GM12878 (cell line): ENCODE results near the gene HSP90AB1.

Source experiments
- CBX3 ChIP-seq: fragments of 200-600 bp; sonication (generic); IDR thresholded peaks from 2 replicates; pipeline ENCODE4 v1.6.1; 2016; ENCODE audit warnings: low read depth, borderline replicate concordance
- EGR1 ChIP-seq, 2 experiments: IDR thresholded peaks; 1 replicate in 1 of 2; 2 replicates in 1 of 2; pipeline ENCODE4 v1.6.1; 2011 to 2012; ENCODE audit warnings: low read depth in 2 of 2, low read length in 2 of 2, borderline replicate concordance in 1 of 2, mild to moderate bottlenecking in 1 of 2, moderate library complexity in 1 of 2
- GABPA ChIP-seq: IDR thresholded peaks from 2 replicates; pipeline ENCODE4 v1.6.1; 2014; ENCODE audit warnings: antibody characterized with exemption, low read depth, mild to moderate bottlenecking, inconsistent platforms
- PML ChIP-seq: IDR thresholded peaks from 2 replicates; pipeline ENCODE4 v1.6.1; 2012; ENCODE audit warnings: low read length, inconsistent platforms
- POLR2AphosphoS5 ChIP-seq: IDR thresholded peaks from 2 replicates; pipeline ENCODE4 v1.6.1; 2011; ENCODE audit warnings: mild to moderate bottlenecking, low read length, inconsistent platforms
- TF ChIP-seq, protein P1 (sequence below), 3 experiments: IDR thresholded peaks in 2 of 3; conservative IDR thresholded peaks in 1 of 3; 2 replicates each; pipeline ENCODE4 v1.5.1; 2011; ENCODE audit warnings: low read depth in 3 of 3, low read length in 3 of 3, mild to moderate bottlenecking in 3 of 3, control low read depth in 2 of 3, moderate library complexity in 2 of 3, inconsistent platforms in 1 of 3, mixed read lengths in 1 of 3; ENCODE audit not compliant: control insufficient read depth in 2 of 3, insufficient read depth in 1 of 3; ENCODE audit errors: extremely low read depth in 1 of 3

- TF ChIP-seq PML = 0 out of 2 replicates have a peak, but pooled peaks have one; percentile 49
- TF ChIP-seq EGR1 (IDR thresholded peaks at IDR 0.05; ENCODE audit: borderline replicate concordance in 1 of 2, low read depth in 2 of 2, low read length in 2 of 2) = peak in 1 of 2 experiments; percentile 54; a peak in 1 of 3 replicates
- TF ChIP-seq, protein P1, sequence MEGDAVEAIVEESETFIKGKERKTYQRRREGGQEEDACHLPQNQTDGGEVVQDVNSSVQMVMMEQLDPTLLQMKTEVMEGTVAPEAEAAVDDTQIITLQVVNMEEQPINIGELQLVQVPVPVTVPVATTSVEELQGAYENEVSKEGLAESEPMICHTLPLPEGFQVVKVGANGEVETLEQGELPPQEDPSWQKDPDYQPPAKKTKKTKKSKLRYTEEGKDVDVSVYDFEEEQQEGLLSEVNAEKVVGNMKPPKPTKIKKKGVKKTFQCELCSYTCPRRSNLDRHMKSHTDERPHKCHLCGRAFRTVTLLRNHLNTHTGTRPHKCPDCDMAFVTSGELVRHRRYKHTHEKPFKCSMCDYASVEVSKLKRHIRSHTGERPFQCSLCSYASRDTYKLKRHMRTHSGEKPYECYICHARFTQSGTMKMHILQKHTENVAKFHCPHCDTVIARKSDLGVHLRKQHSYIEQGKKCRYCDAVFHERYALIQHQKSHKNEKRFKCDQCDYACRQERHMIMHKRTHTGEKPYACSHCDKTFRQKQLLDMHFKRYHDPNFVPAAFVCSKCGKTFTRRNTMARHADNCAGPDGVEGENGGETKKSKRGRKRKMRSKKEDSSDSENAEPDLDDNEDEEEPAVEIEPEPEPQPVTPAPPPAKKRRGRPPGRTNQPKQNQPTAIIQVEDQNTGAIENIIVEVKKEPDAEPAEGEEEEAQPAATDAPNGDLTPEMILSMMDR (IDR thresholded peaks at IDR 0.05 in 2 of 3, conservative IDR thresholded peaks at IDR 0.05 in 1 of 3; ENCODE audit: control insufficient read depth in 2 of 3, extremely low read depth in 1 of 3, insufficient read depth in 1 of 3, low read depth in 3 of 3, low read length in 3 of 3) = no peak
- TF ChIP-seq GABPA = 0 out of 2 replicates have a peak, but pooled peaks have one; percentile 9
- no peak for TF ChIP-seq CBX3
- peak; percentile 13 for TF ChIP-seq POLR2AphosphoS5
Measured at GRCh38 chr6:44247338-44248302, 719 bp downstream of the HSP90AB1 start.
